Parathyroid adenoma (tissue), 2 donors: Measurements from ENCODE around the gene IL1RAPL1.

ENCODE experiments used
- H2AFZ ChIP-seq: fragments of 300-600 bp; sonication (generic); one replicate; pipeline ENCODE4 v1.7.0; 2017; ENCODE audit warnings: antibody characterized with exemption, mild to moderate bottlenecking
- H3K27ac ChIP-seq: fragments of 300-600 bp; sonication (generic); one replicate; pipeline ENCODE4 v1.7.0; 2017
- H3K27me3 ChIP-seq: fragments of 300-600 bp; sonication (generic); one replicate; pipeline ENCODE4 v1.7.0; 2017; ENCODE audit warnings: low read length; ENCODE audit not compliant: control insufficient read depth, insufficient read depth
- H3K36me3 ChIP-seq: fragments of 300-600 bp; sonication (generic); one replicate; pipeline ENCODE4 v1.7.0; 2017; ENCODE audit warnings: low read length; ENCODE audit not compliant: control insufficient read depth, insufficient read depth
- H3K4me1 ChIP-seq: fragments of 300-600 bp; sonication (generic); one replicate; pipeline ENCODE4 v1.7.0; 2017; ENCODE audit warnings: control low read depth
- H3K4me2 ChIP-seq: fragments of 300-600 bp; sonication (generic); one replicate; pipeline ENCODE4 v1.7.0; 2017; ENCODE audit warnings: low read length
- H3K4me3 ChIP-seq: fragments of 300-600 bp; sonication (generic); one replicate; pipeline ENCODE4 v1.7.0; 2017; ENCODE audit warnings: low read depth, low read length
- H3K79me2 ChIP-seq: fragments of 300-600 bp; sonication (generic); one replicate; pipeline ENCODE4 v1.7.0; 2017; ENCODE audit warnings: control low read depth
- H3K9ac ChIP-seq: fragments of 300-600 bp; sonication (generic); one replicate; pipeline ENCODE4 v1.7.0; 2017; ENCODE audit warnings: mild to moderate bottlenecking
- H3K9me3 ChIP-seq: fragments of 300-600 bp; sonication (generic); one replicate; pipeline ENCODE4 v1.7.0; 2017; ENCODE audit warnings: low read length; ENCODE audit not compliant: control insufficient read depth
- CTCF ChIP-seq: fragments of 300-600 bp; sonication (generic); IDR thresholded peaks from one replicate; pipeline ENCODE4 v1.7.0; 2017; ENCODE audit warnings: antibody characterized with exemption, mild to moderate bottlenecking
- donor health status: primary hyperparathyroidism.

The IL1RAPL1 gene

GRCh38 chrX:29687687-29688086 is 1100.4 kb downstream of the IL1RAPL1 start:
- no peak overlapping the region for H3K4me2 ChIP-seq
- no peaks in the 10 kb centered on the region for H3K4me1 ChIP-seq
- H3K27me3 ChIP-seq, result no peaks in the 10 kb centered on the region
- H3K79me2 ChIP-seq, result no peaks in the 10 kb centered on the region
- H2AFZ ChIP-seq, result no peak overlapping the region
- no peak overlapping the region for H3K27ac ChIP-seq
- no peak for TF ChIP-seq CTCF
- H3K9me3 ChIP-seq, result no peaks in the 10 kb centered on the region
- no peak overlapping the region for H3K4me3 ChIP-seq
- H3K36me3 ChIP-seq, result no peaks in the 10 kb centered on the region
- no peak overlapping the region for H3K9ac ChIP-seq

- TF ChIP-seq CTCF, result no peak
- Histone ChIP-seq H3K9ac (no peak overlapping the region), H3K4me3 (no peak overlapping the region), H3K9me3 (no peaks in the 10 kb centered on the region), H2AFZ (no peak overlapping the region), H3K27ac (no peak overlapping the region), H3K4me2 (no peak overlapping the region), H3K79me2 (no peaks in the 10 kb centered on the region), H3K27me3 (no peaks in the 10 kb centered on the region), H3K4me1 (no peaks in the 10 kb centered on the region), H3K36me3 (no peaks in the 10 kb centered on the region)
Measured at GRCh38 chrX:29690061-29690460, 1102.8 kb downstream of the IL1RAPL1 start.

- Histone ChIP-seq H3K4me1 (no peaks in the 10 kb centered on the region), H3K9me3 (no peaks in the 10 kb centered on the region), H3K27me3 (no peaks in the 10 kb centered on the region), H3K4me3 (no peak overlapping the region), H3K4me2 (no peak overlapping the region), H3K36me3 (no peaks in the 10 kb centered on the region), H3K79me2 (no peaks in the 10 kb centered on the region), H3K9ac (no peak overlapping the region), H3K27ac (no peak overlapping the region), H2AFZ (no peak overlapping the region)
- TF ChIP-seq CTCF, result no peak
Measured at GRCh38 chrX:29691044-29691443, 1103.8 kb downstream of the IL1RAPL1 start.

- Histone ChIP-seq H2AFZ (no peak overlapping the region), H3K4me2 (no peak overlapping the region), H3K27me3 (no peaks in the 10 kb centered on the region), H3K36me3 (no peaks in the 10 kb centered on the region), H3K9ac (no peak overlapping the region), H3K4me1 (no peaks in the 10 kb centered on the region), H3K79me2 (no peaks in the 10 kb centered on the region), H3K27ac (no peak overlapping the region), H3K4me3 (no peak overlapping the region), H3K9me3 (no peaks in the 10 kb centered on the region)
- no peak for TF ChIP-seq CTCF
Measured at GRCh38 chrX:29693912-29694311, 1106.7 kb downstream of the IL1RAPL1 start.

- no peaks in the 10 kb centered on the region for H3K36me3 ChIP-seq
- no peak overlapping the region for H2AFZ ChIP-seq
- no peaks in the 10 kb centered on the region for H3K79me2 ChIP-seq
- TF ChIP-seq CTCF, result no peak
- H3K27me3 ChIP-seq, result no peaks in the 10 kb centered on the region
- no peaks in the 10 kb centered on the region for H3K4me1 ChIP-seq
- no peak overlapping the region for H3K4me2 ChIP-seq
- no peak overlapping the region for H3K9ac ChIP-seq
- H3K4me3 ChIP-seq, result no peak overlapping the region
- no peak overlapping the region for H3K27ac ChIP-seq
- H3K9me3 ChIP-seq, result no peaks in the 10 kb centered on the region
Measured at GRCh38 chrX:29699239-29699638, 1112.0 kb downstream of the IL1RAPL1 start.
